Neural progenitor cell (in vitro differentiated cells): Measurements from ENCODE around the gene MVK. TPM values are rescaled to one million over a fixed set of nuclear protein-coding genes. Genes with fewer than 3 reads are reported as not detected.

ENCODE experiments used
- DNase-seq: peaks from one replicate; pipeline ENCODE4 v3.0.0-alpha.2; 2016; ENCODE audit warnings: low spot score
- H2AFZ ChIP-seq: fragments of 200-600 bp; sonication (generic); replicated peaks from 2 replicates; pipeline ENCODE4 v1.6.1; 2016; ENCODE audit warnings: antibody characterized with exemption
- H3F3A ChIP-seq: fragments of 200-600 bp; sonication (generic); 2 replicates; pipeline ENCODE4 v1.6.1; 2016; ENCODE audit warnings: antibody characterized with exemption, low read depth
- H3K27ac ChIP-seq: fragments of 200-600 bp; sonication (generic); 2 replicates; pipeline ENCODE4 v1.5.1; 2016; ENCODE audit warnings: mild to moderate bottlenecking
- H3K27me3 ChIP-seq: fragments of 200-600 bp; sonication (generic); 2 replicates; pipeline ENCODE4 v1.6.1; 2016; ENCODE audit warnings: mild to moderate bottlenecking, moderate library complexity
- H3K36me3 ChIP-seq: fragments of 200-600 bp; sonication (generic); 2 replicates; pipeline ENCODE4 v1.5.1; 2016
- H3K4me1 ChIP-seq: fragments of 200-600 bp; sonication (generic); 2 replicates; pipeline ENCODE4 v1.6.1; 2016; ENCODE audit warnings: mixed run types
- H3K4me2 ChIP-seq: fragments of 200-600 bp; sonication (generic); 2 replicates; pipeline ENCODE4 v1.6.1; 2016
- H3K4me3 ChIP-seq: fragments of 200-600 bp; sonication (generic); 2 replicates; pipeline ENCODE4 v1.5.1; 2016
- H3K79me2 ChIP-seq: fragments of 200-600 bp; sonication (generic); 2 replicates; pipeline ENCODE4 v1.6.1; 2016; ENCODE audit warnings: low read depth
- H3K9ac ChIP-seq: fragments of 200-600 bp; sonication (generic); 2 replicates; pipeline ENCODE4 v1.6.1; 2016
- H3K9me3 ChIP-seq: fragments of 200-600 bp; sonication (generic); 2 replicates; pipeline ENCODE4 v1.5.1; 2016; ENCODE audit warnings: low read depth
- H4K20me1 ChIP-seq: fragments of 200-600 bp; sonication (generic); 2 replicates; pipeline ENCODE4 v1.6.1; 2016; ENCODE audit warnings: low read depth
- H3K27ac Mint-ChIP-seq: 3 replicates; pipeline ENCODE4 v1.8.0; 2021; ENCODE audit warnings: mixed read lengths
- H3K27me3 Mint-ChIP-seq: 2 replicates; pipeline ENCODE4 v1.8.0; 2022; ENCODE audit warnings: low read depth, mild to moderate bottlenecking, inconsistent platforms, moderate library complexity, mixed read lengths; ENCODE audit not compliant: insufficient read depth
- H3K36me3 Mint-ChIP-seq: 3 replicates; pipeline ENCODE4 v1.8.0; 2021; ENCODE audit warnings: mixed read lengths
- H3K4me1 Mint-ChIP-seq: 3 replicates; pipeline ENCODE4 v1.8.0; 2021; ENCODE audit warnings: mixed read lengths
- H3K4me3 Mint-ChIP-seq: 3 replicates; pipeline ENCODE4 v1.8.0; 2021; ENCODE audit warnings: mild to moderate bottlenecking, moderate library complexity, mixed read lengths
- H3K9me3 Mint-ChIP-seq: 3 replicates; pipeline ENCODE4 v1.8.0; 2020; ENCODE audit warnings: mixed read lengths
- EZH2 ChIP-seq: fragments of 200-600 bp; sonication (generic); IDR thresholded peaks from 2 replicates; pipeline ENCODE4 v1.6.1; 2017; ENCODE audit warnings: antibody characterized with exemption, mild to moderate bottlenecking, moderate library complexity
- EZH2phosphoT487 ChIP-seq: fragments of 200-600 bp; sonication (generic); IDR thresholded peaks from 2 replicates; pipeline ENCODE4 v1.6.1; 2017; ENCODE audit warnings: antibody characterized with exemption
- total RNA-seq: library from RNA; depleted of rRNA; stranded (reverse); fragments of >200 nt; gene quantifications from 2 replicates; pipeline ENCODE4 v1.2.3, GENCODE V29; 2015; ENCODE audit warnings: low replicate concordance
- TF ChIP-seq, protein P1 (sequence below): fragments of 200-600 bp; sonication (generic); IDR thresholded peaks from 2 replicates; pipeline ENCODE4 v1.5.1; 2017; ENCODE audit warnings: antibody characterized with exemption, mild to moderate bottlenecking

Gene MVK
- total RNA-seq, 1 donor from 2014 or later: 8.3 TPM

DNA sequence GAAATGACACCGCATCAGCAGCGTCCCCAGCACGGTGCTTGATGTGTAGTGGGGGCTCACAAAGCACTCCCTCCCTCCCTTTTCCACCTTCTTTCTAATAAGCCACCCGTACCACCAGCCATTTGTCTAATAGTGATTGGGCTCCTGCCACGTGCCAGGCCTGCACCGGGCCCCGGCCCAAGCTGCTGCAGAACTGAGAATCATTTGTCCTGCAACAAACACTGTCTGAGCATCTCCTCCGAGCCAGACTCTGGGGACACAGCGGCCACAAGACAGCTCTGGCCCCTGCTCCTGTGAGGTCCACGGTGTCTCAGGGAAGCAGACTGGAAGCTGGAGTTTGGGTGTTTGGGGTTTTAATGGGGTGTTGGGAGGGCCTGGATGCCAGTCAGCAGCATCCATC is 43.9 kb downstream of the MVK start:
- Histone ChIP-seq H3K36me3 (no peaks in the 10 kb centered on the region), H3K4me3 (no peak overlapping the region), H3K79me2 (no peaks in the 10 kb centered on the region), H3K9me3 (no peaks in the 10 kb centered on the region), H3K4me2 (no peak overlapping the region), H2AFZ (no peak overlapping the region), H3F3A (peaks cover 20% of the 10 kb centered on the region), H3K27me3 (no peaks in the 10 kb centered on the region), H3K27ac (no peak overlapping the region), H4K20me1 (no peaks in the 10 kb centered on the region), H3K9ac (no peak overlapping the region), H3K4me1 (peaks cover 52% of the 10 kb centered on the region)
- Mint-ChIP-seq H3K4me3 (no peak overlapping the region), H3K9me3 (no peaks in the 10 kb centered on the region), H3K27me3 (peaks cover 14% of the 10 kb centered on the region), H3K27ac (no peak overlapping the region), H3K36me3 (no peaks in the 10 kb centered on the region), H3K4me1 (peaks cover 32% of the 10 kb centered on the region)
- DNase-seq: no peak
- no peak for TF ChIP-seq EZH2phosphoT487
- TF ChIP-seq EZH2: no peak
- TF ChIP-seq, protein P1, sequence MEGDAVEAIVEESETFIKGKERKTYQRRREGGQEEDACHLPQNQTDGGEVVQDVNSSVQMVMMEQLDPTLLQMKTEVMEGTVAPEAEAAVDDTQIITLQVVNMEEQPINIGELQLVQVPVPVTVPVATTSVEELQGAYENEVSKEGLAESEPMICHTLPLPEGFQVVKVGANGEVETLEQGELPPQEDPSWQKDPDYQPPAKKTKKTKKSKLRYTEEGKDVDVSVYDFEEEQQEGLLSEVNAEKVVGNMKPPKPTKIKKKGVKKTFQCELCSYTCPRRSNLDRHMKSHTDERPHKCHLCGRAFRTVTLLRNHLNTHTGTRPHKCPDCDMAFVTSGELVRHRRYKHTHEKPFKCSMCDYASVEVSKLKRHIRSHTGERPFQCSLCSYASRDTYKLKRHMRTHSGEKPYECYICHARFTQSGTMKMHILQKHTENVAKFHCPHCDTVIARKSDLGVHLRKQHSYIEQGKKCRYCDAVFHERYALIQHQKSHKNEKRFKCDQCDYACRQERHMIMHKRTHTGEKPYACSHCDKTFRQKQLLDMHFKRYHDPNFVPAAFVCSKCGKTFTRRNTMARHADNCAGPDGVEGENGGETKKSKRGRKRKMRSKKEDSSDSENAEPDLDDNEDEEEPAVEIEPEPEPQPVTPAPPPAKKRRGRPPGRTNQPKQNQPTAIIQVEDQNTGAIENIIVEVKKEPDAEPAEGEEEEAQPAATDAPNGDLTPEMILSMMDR: no peak

DNA sequence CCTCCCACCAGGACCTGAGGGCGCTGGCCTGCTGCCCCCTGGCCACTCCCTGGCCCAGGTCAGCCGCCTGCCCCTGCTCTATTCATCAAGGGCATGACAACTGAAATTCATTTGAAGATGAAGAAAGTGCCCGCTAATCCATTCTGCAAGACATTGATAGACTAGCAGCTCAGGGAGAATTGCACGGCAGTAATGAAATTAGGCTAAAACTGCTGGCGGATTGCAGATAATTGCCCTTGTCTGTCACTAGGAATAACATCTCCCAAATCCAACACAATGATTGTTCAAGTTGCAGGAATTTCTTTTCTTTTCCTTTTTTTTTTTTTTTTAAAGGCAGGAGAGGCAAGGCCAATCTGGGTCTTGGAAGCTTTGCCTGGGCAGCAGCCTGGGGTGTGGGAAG is 44.5 kb downstream of the MVK start:
- Mint-ChIP-seq H3K36me3 (no peaks in the 10 kb centered on the region), H3K27ac (no peak overlapping the region), H3K4me1 (peaks cover 35% of the 10 kb centered on the region), H3K4me3 (no peak overlapping the region), H3K27me3 (peaks cover 14% of the 10 kb centered on the region), H3K9me3 (no peaks in the 10 kb centered on the region)
- H3K9me3 ChIP-seq: no peaks in the 10 kb centered on the region
- no peak for DNase-seq
- H3F3A ChIP-seq: peaks cover 16% of the 10 kb centered on the region
- no peaks in the 10 kb centered on the region for H3K36me3 ChIP-seq
- H3K27me3 ChIP-seq: no peaks in the 10 kb centered on the region
- H4K20me1 ChIP-seq: no peaks in the 10 kb centered on the region
- H3K9ac ChIP-seq: no peak overlapping the region
- H2AFZ ChIP-seq: no peak overlapping the region
- H3K4me1 ChIP-seq: peaks cover 53% of the 10 kb centered on the region
- TF ChIP-seq EZH2phosphoT487 (no peak), EZH2 (no peak)
- TF ChIP-seq, protein P1: no peak
- H3K27ac ChIP-seq: peak overlapping the region; percentile 20
- no peak overlapping the region for H3K4me2 ChIP-seq
- H3K4me3 ChIP-seq: no peak overlapping the region
- no peaks in the 10 kb centered on the region for H3K79me2 ChIP-seq

DNA sequence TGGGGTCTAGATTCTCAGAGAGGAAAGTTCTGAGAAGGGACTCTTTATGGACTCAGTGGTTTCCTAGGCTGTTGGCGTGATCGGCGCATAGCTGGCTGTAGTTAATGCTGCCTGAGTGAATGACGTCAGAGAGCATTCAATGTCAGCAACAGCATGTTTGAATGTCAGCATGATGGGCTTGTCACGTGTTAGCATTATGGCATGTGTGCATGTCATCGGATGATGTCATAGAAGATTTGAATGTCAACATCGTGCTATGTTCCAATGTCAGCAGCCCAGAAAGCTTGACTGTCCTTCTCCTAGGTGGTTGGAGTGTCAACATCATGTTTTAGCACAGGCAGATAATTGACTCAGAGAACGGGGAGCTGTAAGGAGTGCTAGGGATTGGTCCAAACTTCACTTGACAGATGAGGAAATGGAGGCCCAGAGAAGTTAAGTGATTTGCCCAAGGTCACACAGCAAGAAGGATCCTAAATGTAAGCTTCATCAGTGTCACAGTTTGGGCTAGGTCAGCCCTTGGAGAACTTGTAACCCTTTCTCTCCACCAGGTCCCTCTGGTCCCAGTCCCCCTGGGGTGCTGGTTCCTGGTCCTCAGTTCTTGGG is 45.5 kb downstream of the MVK start:
- Histone ChIP-seq H3K9me3 (no peaks in the 10 kb centered on the region), H3K4me3 (no peak overlapping the region), H3F3A (peaks cover 10% of the 10 kb centered on the region), H3K4me1 (peaks cover 43% of the 10 kb centered on the region), H3K79me2 (no peaks in the 10 kb centered on the region), H4K20me1 (no peaks in the 10 kb centered on the region), H3K27me3 (no peaks in the 10 kb centered on the region), H3K4me2 (no peak overlapping the region), H2AFZ (no peak overlapping the region), H3K36me3 (no peaks in the 10 kb centered on the region), H3K9ac (no peak overlapping the region), H3K27ac (no peak overlapping the region)
- Mint-ChIP-seq H3K4me3 (no peak overlapping the region), H3K36me3 (no peaks in the 10 kb centered on the region), H3K27ac (no peak overlapping the region), H3K9me3 (no peaks in the 10 kb centered on the region), H3K4me1 (peaks cover 30% of the 10 kb centered on the region), H3K27me3 (peaks cover 17% of the 10 kb centered on the region)
- TF ChIP-seq EZH2phosphoT487 (no peak), EZH2 (no peak)
- TF ChIP-seq, protein P1: no peak
- DNase-seq: no peak
